Astrocyte (in vitro differentiated cells and primary cell): ENCODE results near the gene PRCD.

Experiments used
- EZH2 ChIP-seq: IDR thresholded peaks from 2 replicates; pipeline ENCODE4 v1.6.1; 2012; ENCODE audit warnings: mild to moderate bottlenecking, low read length, inconsistent platforms; ENCODE audit not compliant: insufficient read depth
- TF ChIP-seq, protein P1 (sequence below): IDR thresholded peaks from 2 replicates; pipeline ENCODE4 v1.5.1; 2011; ENCODE audit warnings: low read depth, mild to moderate bottlenecking, inconsistent platforms, low read length, moderate library complexity; ENCODE audit not compliant: insufficient read depth

DNA sequence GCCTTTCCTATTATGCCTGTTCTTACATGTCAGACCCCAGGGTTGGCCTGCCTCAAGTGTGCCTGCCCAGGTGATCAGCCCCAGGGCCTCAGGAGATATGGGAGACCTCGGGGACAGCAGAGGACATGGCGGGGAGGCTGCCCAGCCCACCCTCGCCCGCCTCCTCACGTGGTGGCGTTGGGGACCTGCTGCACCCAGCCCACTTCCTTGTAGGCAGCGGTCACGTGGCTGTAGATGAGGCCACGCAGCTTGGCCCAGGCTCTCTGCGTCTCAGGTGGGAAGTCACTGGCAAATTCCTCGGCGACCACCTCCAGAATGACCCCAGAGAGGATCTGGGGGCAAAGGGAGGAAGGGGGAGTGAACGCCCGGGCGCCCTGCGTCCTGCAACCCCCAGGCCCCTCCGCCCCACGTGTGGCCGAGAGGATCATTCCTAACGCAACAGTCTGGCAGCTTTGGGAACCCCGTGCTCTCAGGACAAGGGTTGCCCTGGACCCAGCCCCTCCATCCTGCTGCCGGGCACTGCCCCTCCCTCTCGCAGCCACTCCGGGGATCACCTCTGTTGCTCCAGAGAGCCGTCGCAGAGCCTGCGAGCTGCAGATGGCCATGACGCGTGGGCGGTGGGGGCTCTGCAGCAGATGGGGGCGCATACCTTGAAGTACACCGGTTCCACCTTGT lies 8.9 kb upstream of the PRCD start:
- TF ChIP-seq, protein P1, sequence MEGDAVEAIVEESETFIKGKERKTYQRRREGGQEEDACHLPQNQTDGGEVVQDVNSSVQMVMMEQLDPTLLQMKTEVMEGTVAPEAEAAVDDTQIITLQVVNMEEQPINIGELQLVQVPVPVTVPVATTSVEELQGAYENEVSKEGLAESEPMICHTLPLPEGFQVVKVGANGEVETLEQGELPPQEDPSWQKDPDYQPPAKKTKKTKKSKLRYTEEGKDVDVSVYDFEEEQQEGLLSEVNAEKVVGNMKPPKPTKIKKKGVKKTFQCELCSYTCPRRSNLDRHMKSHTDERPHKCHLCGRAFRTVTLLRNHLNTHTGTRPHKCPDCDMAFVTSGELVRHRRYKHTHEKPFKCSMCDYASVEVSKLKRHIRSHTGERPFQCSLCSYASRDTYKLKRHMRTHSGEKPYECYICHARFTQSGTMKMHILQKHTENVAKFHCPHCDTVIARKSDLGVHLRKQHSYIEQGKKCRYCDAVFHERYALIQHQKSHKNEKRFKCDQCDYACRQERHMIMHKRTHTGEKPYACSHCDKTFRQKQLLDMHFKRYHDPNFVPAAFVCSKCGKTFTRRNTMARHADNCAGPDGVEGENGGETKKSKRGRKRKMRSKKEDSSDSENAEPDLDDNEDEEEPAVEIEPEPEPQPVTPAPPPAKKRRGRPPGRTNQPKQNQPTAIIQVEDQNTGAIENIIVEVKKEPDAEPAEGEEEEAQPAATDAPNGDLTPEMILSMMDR, result no peak
- TF ChIP-seq EZH2, result no peak
